GM12878 (cell line): Measurements from ENCODE around the gene SYNGAP1. TPM values are rescaled to one million over a fixed set of nuclear protein-coding genes. Genes with fewer than 3 reads are reported as not detected.
"Not testable (repeated sequence)": the region's sequence is repeated elsewhere in the genome, so short reads cannot be mapped to it uniquely, and the experiment has no call there.

Experiments used
- ATAC-seq: fragments of 200-7000 bp; cut with Tn5 transposase; 3 replicates; pipeline ENCODE4 v1.9.1; 2020; ENCODE audit warnings: mild to moderate bottlenecking, moderate library complexity
- BruUV-seq: library from RNA; stranded (reverse); fragments of 400-500 nt; replicated peaks from 2 replicates; lab custom pipeline; 2021; lab: Mats Ljungman, UMichigan
- CTCF ChIA-PET: fragments of 300-600 bp; sonication (Branson Sonifier 250); formaldehyde crosslinking; extraction: SDS; loops from one replicate; lab custom pipeline; 2021; ENCODE audit warnings: inconsistent platforms; lab: Yijun Ruan, JAX
- POLR2A ChIA-PET: fragments of 350-600 bp; formaldehyde crosslinking; extraction: SDS; loops from one replicate; lab custom pipeline; 2021; ENCODE audit warnings: inconsistent platforms; lab: Charles Lee
- RAD21 ChIA-PET: fragments of 300-600 bp; sonication (Branson Sonifier 250); formaldehyde crosslinking; loops from one replicate; lab custom pipeline; 2023; ENCODE audit warnings: antibody characterized with exemption; ENCODE audit not compliant: unreplicated experiment; lab: Charles Lee
- SMC1A ChIA-PET: fragments of 300-600 bp; sonication (Branson Sonifier 250); formaldehyde crosslinking; loops from one replicate; lab custom pipeline; 2023; ENCODE audit not compliant: unreplicated experiment, uncharacterized antibody; lab: Charles Lee
- DNase-seq: peaks from one replicate; pipeline ENCODE4 v3.0.0-alpha.2; 2011; ENCODE audit warnings: low read depth, low spot score
- FAIRE-seq: peaks from 3 replicates; lab custom pipeline; 2011; peaks lifted over from hg19 to GRCh38; lab: Jason Lieb, UNC
- H2AFZ ChIP-seq: 2 replicates; pipeline ENCODE4 v1.6.0; 2011; ENCODE audit warnings: low read depth, low read length, control low read depth; ENCODE audit not compliant: control insufficient read depth
- H3K27ac ChIP-seq: 2 replicates; pipeline ENCODE4 v1.5.1; 2011; ENCODE audit warnings: control low read depth; ENCODE audit not compliant: control insufficient read depth, insufficient read depth
- H3K27me3 ChIP-seq, 2 experiments: replicated peaks in 1 of 2; 2 replicates each; pipeline versions ENCODE4 v1.6.0 to v1.6.1; 2011; ENCODE audit warnings: low read length in 1 of 2; ENCODE audit not compliant: control insufficient read depth in 2 of 2, insufficient read depth in 2 of 2
- H3K36me3 ChIP-seq, 2 experiments: 2 replicates each; pipeline ENCODE4 v1.5.1; 2011; ENCODE audit warnings: low read length in 1 of 2; ENCODE audit not compliant: control insufficient read depth in 2 of 2, insufficient read depth in 2 of 2
- H3K4me1 ChIP-seq: 2 replicates; pipeline ENCODE4 v1.6.1; 2011; ENCODE audit warnings: mild to moderate bottlenecking, low read length, moderate library complexity, mixed read lengths; ENCODE audit not compliant: control insufficient read depth, insufficient read depth
- H3K4me2 ChIP-seq: 2 replicates; pipeline ENCODE4 v1.6.0; 2011; ENCODE audit warnings: control low read depth; ENCODE audit not compliant: control insufficient read depth, insufficient read depth
- H3K4me3 ChIP-seq: fragments of 200-600 bp; sonication (generic); 2 replicates; pipeline ENCODE4 v1.5.1; 2016
- H3K79me2 ChIP-seq: 2 replicates; pipeline ENCODE4 v1.6.0; 2011; ENCODE audit warnings: low read length; ENCODE audit not compliant: control insufficient read depth, insufficient read depth
- H3K9ac ChIP-seq: 2 replicates; pipeline ENCODE4 v1.8.0; 2011; ENCODE audit warnings: low read length, control low read depth, mixed read lengths; ENCODE audit not compliant: control insufficient read depth, insufficient read depth
- H3K9me3 ChIP-seq: replicated peaks from 3 replicates; pipeline ENCODE4 v1.5.1; 2011; ENCODE audit warnings: mild to moderate bottlenecking, low read length; ENCODE audit not compliant: control insufficient read depth, insufficient read depth
- H4K20me1 ChIP-seq: 2 replicates; pipeline ENCODE4 v1.6.0; 2011; ENCODE audit not compliant: control insufficient read depth, insufficient read depth
- NRF1 ChIP-seq: conservative IDR thresholded peaks from 2 replicates; pipeline ENCODE4 v1.6.1; 2011; ENCODE audit warnings: mild to moderate bottlenecking, low read depth, low read length, improper control_type of control experiment
- RAD51 ChIP-seq: fragments of 450-650 bp; IDR thresholded peaks from 2 replicates; pipeline ENCODE4 v1.6.1; 2016; ENCODE audit warnings: moderate library complexity, mild to moderate bottlenecking, inconsistent platforms
- SUZ12 ChIP-seq: fragments of 200-600 bp; sonication (generic); IDR thresholded peaks from one replicate; pipeline ENCODE4 v1.6.1; 2018; ENCODE audit warnings: antibody characterized with exemption, mild to moderate bottlenecking; ENCODE audit not compliant: unreplicated experiment
- WGBS: methylation state at CpG from one replicate; pipeline ENCODE4 v1.1.6; 2016; ENCODE audit warnings: low lambda C conversion rate; ENCODE audit not compliant: insufficient replicate concordance, insufficient coverage; ENCODE audit errors: missing lambda C conversion rate; 5-methylcytosine and 5-hydroxymethylcytosine counted together
- in situ Hi-C: fragments of 300-500 bp; cut with MboI; formaldehyde crosslinking; loops from 9 replicates; pipeline ENCODE4 v1.14.3; 2018; ENCODE audit warnings: mixed read lengths
- intact Hi-C: fragments of 100-400 bp; cut with micrococcal nuclease; formaldehyde crosslinking; loops from one replicate; pipeline ENCODE4 v1.14.2; 2022; ENCODE audit not compliant: unreplicated experiment
- polyA plus RNA-seq, 11 experiments: library from polyadenylated mRNA; depleted of rRNA in 4 of 11; unstranded in 6 of 11; stranded (reverse) in 5 of 11; fragments of >200 nt; fragmentation: Nextera tagmentation in 4 of 11; fragmentation: Illumina TruSeq in 1 of 11; extraction: Ambion mirVana in 4 of 11; extraction: Trizol in 1 of 11; gene quantifications; 1 replicate in 1 of 11; 2 replicates in 10 of 11; pipeline versions ENCODE4 v1.2.1 to v1.2.3, GENCODE V29; 2011 to 2016; ENCODE audit warnings: inconsistent platforms in 2 of 11, missing spikeins in 2 of 11, low read depth in 1 of 11
- total RNA-seq, 4 experiments: library from RNA; depleted of rRNA in 3 of 4; stranded (reverse); fragments of >200 nt in 3 of 4; fragmentation: Illumina TruSeq in 1 of 4; extraction: Trizol in 1 of 4; gene quantifications; 2 replicates each; pipeline versions ENCODE4 v1.2.1 to v1.2.3, GENCODE V29; 2013 to 2021
- TF ChIP-seq, protein P1 (sequence below), 3 experiments: IDR thresholded peaks in 2 of 3; conservative IDR thresholded peaks in 1 of 3; 2 replicates each; pipeline ENCODE4 v1.5.1; 2011; ENCODE audit warnings: low read depth in 3 of 3, low read length in 3 of 3, mild to moderate bottlenecking in 3 of 3, control low read depth in 2 of 3, moderate library complexity in 2 of 3, inconsistent platforms in 1 of 3, mixed read lengths in 1 of 3; ENCODE audit not compliant: control insufficient read depth in 2 of 3, insufficient read depth in 1 of 3; ENCODE audit errors: extremely low read depth in 1 of 3

Gene SYNGAP1
- total and polyA plus RNA-seq, 10 of the 15 experiments (the other 5 are each of a cell fraction or from before 2014, with no cell fraction given) = 0.05 to 9.2 (median 1.2) TPM

DNA sequence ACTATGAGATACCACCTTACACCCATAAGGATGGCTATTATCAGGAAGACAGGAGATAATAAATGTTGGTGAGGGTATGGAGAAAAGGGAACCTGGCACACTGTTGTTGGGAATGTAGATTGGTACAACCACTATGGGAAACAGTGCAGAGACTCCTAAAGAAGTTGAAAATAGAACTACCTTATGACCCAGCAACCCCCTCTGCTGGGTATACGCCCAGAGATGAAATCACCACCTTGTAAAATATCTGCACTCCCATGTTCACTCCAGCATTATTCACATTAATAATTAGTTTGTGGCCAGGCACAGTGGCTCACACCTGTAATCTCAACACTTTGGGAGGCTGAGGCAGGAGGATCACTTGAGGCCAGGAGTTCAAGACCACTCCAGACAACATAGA is 61.3 kb downstream of the SYNGAP1 start:
- WGBS = 30% methylated on average over 1 of the region's 1 CpG
- H4K20me1 ChIP-seq = no peaks in the 10 kb centered on the region
- no peaks in the 10 kb centered on the region; a peak in 1 of 4 replicates for H3K27me3 ChIP-seq
- ChIA-PET POLR2A (no interaction called here), CTCF (interaction anchor here (0.6 kb wide), 1 partner anchor 9 kb away, joined by 3 read pairs; no protein-coding TSS in a partner anchor), RAD21 (no interaction called here), SMC1A (no interaction called here)
- H3K4me2 ChIP-seq = no peak overlapping the region
- DNase-seq = no peak
- intact Hi-C loops = no loop called here
- no TSS peak for BruUV-seq
- no peak overlapping the region for H2AFZ ChIP-seq
- no peaks in the 10 kb centered on the region for H3K79me2 ChIP-seq
- TF ChIP-seq NRF1 = no peak
- no peak for TF ChIP-seq RAD51
- no peak for TF ChIP-seq SUZ12
- TF ChIP-seq, protein P1, sequence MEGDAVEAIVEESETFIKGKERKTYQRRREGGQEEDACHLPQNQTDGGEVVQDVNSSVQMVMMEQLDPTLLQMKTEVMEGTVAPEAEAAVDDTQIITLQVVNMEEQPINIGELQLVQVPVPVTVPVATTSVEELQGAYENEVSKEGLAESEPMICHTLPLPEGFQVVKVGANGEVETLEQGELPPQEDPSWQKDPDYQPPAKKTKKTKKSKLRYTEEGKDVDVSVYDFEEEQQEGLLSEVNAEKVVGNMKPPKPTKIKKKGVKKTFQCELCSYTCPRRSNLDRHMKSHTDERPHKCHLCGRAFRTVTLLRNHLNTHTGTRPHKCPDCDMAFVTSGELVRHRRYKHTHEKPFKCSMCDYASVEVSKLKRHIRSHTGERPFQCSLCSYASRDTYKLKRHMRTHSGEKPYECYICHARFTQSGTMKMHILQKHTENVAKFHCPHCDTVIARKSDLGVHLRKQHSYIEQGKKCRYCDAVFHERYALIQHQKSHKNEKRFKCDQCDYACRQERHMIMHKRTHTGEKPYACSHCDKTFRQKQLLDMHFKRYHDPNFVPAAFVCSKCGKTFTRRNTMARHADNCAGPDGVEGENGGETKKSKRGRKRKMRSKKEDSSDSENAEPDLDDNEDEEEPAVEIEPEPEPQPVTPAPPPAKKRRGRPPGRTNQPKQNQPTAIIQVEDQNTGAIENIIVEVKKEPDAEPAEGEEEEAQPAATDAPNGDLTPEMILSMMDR (IDR thresholded peaks at IDR 0.05 in 2 of 3, conservative IDR thresholded peaks at IDR 0.05 in 1 of 3; ENCODE audit: control insufficient read depth in 2 of 3, extremely low read depth in 1 of 3, insufficient read depth in 1 of 3, low read depth in 3 of 3, low read length in 3 of 3) = peak in 1 of 3 experiments; percentile 10; a peak in 1 of 6 replicates
- no peak overlapping the region for H3K4me3 ChIP-seq
- in situ Hi-C loops = no loop called here
- H3K9ac ChIP-seq = no peak overlapping the region
- no peak for FAIRE-seq
- ATAC-seq = no peak
- no peak overlapping the region for H3K27ac ChIP-seq
- no peaks in the 10 kb centered on the region for H3K9me3 ChIP-seq
- no peaks in the 10 kb centered on the region for H3K36me3 ChIP-seq
- no peaks in the 10 kb centered on the region for H3K4me1 ChIP-seq

DNA sequence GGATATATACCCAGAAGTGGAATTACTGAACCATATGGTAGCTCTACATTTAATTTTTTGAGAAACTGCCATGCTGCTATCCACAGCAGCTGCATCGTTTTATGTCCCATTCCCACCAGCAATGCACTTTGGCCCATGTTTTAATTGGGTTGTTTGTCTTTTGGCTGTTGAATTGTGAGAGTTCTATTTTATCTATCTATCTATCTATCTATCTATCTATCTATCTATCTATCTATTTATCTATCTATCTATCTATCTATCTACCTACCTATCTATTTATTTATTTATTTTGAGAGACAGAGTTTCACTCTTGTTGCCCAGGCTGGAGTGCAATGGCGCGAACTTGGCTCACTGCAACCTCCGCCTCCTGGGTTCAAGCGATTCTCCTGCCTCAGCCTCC is 62.8 kb downstream of the SYNGAP1 start:
- H4K20me1 ChIP-seq, in situ Hi-C loops, BruUV-seq, H3K4me1 ChIP-seq, H3K36me3 ChIP-seq, H3K27ac ChIP-seq, H2AFZ ChIP-seq, H3K79me2 ChIP-seq, ATAC-seq, H3K4me3 ChIP-seq, FAIRE-seq, H3K4me2 ChIP-seq, intact Hi-C loops, H3K27me3 ChIP-seq, H3K9me3 ChIP-seq, H3K9ac ChIP-seq, DNase-seq, CTCF ChIA-PET, POLR2A ChIA-PET, RAD21 ChIA-PET: not testable (repeated sequence)
- 81% methylated on average over 5 of the region's 5 CpGs for WGBS
- SMC1A ChIA-PET = interaction anchor here (1.0 kb wide), 1 partner anchor 9 kb away, joined by 3 read pairs; no protein-coding TSS in a partner anchor
